Measurements from ENCODE around the gene NLGN1. TPM values are rescaled to one million over a fixed set of nuclear protein-coding genes. Genes with fewer than 3 reads are reported as not detected.

NLGN1 gene
- total RNA-seq, 1 experiment from 2014 or later, result 16.9 TPM

GRCh38 chr3:174083706-174084105 lies 686.2 kb downstream of the NLGN1 start:
- DNase-seq (ENCODE audit: low spot score), result no peak

- DNase-seq (ENCODE audit: low spot score), result no peak
Observed at GRCh38 chr3:174089592-174089991, 692.0 kb downstream of the NLGN1 start.

DNA sequence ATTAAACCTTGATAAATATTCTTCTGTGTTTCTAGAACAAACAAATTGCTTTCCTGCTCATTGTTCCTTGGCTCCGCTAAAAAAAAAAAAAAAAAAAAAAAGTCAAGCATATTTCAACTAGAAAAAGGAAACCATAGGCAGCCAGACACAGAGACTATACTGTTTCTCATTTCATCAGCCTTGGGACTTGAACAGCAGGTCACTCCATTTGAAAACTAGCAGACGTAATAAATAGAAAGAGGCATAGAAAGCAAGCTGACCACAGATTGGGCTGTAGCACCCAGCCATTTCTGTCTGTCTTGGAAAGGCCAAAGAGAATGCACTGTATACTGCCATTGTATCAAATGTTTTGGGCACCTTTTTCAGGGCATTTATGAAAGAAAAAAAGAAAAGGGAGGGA lies 697.1 kb downstream of the NLGN1 start:
- no peak for DNase-seq (ENCODE audit: low spot score)

GRCh38 chr3:174097686-174098085 lies 700.1 kb downstream of the NLGN1 start:
- DNase-seq (ENCODE audit: low spot score), result no peak

GRCh38 chr3:174098746-174099145 lies 701.2 kb downstream of the NLGN1 start:
- no peak for DNase-seq (ENCODE audit: low spot score)

DNA sequence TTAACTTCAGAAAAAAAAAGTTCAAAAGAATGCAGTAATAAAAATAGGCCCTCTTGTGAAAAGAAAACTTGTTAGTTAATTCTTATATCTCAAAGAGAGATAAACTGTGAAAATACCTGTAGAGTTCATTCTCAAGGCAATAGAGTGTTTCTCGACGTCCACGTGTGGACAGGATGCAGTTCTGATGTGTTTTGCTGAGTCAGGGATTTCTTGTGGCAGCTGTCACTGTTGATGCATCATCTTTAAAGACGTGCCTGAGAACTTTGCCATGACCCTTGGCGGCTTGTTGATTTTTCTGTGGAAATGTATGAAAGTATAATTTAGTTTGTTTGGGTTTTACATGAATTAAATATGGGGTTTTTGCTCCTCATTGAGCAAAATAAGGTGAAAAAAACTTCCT lies 702.2 kb downstream of the NLGN1 start:
- no peak for DNase-seq (ENCODE audit: low spot score)

DNA sequence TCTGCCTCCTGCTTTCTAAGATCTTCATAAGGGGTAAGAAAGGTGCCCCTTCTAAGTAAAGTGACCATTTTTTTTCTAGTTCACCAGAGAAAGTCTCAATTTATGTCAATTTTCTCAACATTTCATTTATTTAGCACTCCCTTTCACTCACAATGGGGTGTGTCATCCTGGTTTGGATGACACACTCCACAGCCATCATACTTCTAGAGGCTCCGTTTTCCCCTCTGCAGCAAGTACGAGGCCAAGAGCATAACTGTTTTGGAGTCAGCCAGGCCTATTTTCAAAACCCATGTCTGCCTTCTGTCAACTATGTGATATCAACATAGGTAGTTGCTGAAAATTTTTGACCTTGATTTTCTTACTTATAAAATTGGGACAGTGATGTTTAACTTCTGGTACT lies 703.2 kb downstream of the NLGN1 start:
- peak; percentile 17 for DNase-seq (ENCODE audit: low spot score)

GRCh38 chr3:174101244-174101643 lies 703.7 kb downstream of the NLGN1 start:
- DNase-seq (ENCODE audit: low spot score), result peak; percentile 93

GRCh38 chr3:174102274-174102673 lies 704.7 kb downstream of the NLGN1 start:
- no peak for DNase-seq (ENCODE audit: low spot score)

DNA sequence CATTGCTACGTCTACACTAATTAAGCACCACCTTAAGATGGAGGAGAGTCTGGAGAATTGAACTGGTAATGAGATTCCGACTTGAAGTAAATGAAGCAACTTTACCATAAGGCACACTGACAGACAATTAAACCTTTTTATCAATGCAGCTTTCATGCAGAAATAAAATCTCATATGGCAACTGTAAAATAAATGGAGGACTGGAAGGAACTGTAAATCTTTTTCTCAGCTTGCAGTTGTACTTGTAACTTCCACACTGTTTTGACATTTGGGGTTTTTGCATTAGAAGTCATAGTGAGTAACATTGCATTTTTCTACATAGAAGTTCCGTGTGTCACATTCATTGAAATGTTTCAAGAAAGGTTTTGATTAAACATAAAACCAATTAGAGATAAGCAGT lies 705.3 kb downstream of the NLGN1 start:
- no peak for DNase-seq (ENCODE audit: low spot score)

- DNase-seq (ENCODE audit: low spot score), result no peak
Observed at GRCh38 chr3:174110761-174111160, 713.2 kb downstream of the NLGN1 start.

DNA sequence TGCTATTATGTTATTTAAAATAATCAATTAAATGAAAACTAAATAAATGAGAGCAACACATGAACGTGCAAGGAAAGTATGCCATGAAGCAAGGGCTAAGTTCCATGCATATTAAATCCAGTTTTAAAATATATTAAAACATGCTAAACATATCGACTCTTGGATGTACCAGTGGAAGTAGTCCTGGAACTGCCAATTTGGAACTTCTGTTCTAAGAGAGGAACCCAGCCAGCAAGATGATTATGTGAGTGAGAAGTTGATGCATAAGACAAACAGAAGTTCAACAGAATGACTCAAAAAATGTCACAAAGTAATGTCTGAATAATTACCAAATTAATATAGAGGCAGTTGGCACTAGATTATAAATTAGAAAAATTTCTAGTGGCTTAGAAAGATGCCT lies 714.2 kb downstream of the NLGN1 start:
- DNase-seq (ENCODE audit: low spot score), result no peak

GRCh38 chr3:174116421-174116820 lies 718.9 kb downstream of the NLGN1 start:
- no peak for DNase-seq (ENCODE audit: low spot score)

DNA sequence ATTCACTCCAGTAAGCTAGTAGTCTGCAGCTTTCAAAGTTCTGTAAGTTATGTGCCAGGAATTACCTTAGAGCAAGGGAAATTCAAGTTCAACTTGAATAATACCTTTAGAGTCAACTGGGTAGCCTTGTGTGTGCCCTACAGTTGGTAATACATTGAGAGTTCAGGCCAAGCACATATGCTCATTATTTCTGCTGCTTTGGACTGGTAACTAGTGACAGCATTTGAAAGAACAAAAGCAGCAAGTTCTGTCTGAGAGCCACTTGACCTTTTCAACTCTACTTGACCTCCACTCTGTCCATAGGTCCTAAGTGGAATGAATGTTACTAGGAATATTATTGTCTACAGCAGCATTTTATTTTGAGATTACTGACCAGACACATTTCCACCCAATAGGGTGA lies 723.5 kb downstream of the NLGN1 start:
- no peak for DNase-seq (ENCODE audit: low spot score)

- no peak for DNase-seq (ENCODE audit: low spot score)
Observed at GRCh38 chr3:174122411-174122810, 724.9 kb downstream of the NLGN1 start.

DNA sequence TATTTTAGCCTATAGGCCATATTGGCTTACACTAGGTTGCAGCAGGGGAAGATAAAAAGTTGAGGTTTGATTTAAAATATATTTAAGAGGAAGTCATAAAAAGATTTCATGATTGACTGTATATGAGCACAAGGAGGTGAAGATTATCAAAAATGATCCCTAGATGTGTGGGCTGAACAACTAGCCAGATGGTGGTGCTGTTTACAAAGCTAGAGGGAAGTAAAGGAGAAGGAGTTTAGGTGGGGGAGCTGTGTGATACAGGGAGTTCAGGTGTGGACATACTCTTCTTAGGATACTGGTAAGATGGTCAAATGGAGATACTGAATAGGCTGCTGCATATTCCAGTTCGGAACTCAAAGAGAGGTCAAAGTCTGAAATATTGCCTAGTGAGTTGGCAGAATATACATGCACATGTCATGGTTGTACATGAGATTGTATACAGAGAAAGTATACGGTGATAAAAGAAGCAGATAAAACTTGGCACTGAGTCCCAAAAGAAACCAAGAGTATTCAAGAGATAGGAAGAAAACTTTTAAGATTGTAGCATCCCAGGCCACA lies 727.8 kb downstream of the NLGN1 start:
- DNase-seq (ENCODE audit: low spot score), result peak; percentile 72

DNA sequence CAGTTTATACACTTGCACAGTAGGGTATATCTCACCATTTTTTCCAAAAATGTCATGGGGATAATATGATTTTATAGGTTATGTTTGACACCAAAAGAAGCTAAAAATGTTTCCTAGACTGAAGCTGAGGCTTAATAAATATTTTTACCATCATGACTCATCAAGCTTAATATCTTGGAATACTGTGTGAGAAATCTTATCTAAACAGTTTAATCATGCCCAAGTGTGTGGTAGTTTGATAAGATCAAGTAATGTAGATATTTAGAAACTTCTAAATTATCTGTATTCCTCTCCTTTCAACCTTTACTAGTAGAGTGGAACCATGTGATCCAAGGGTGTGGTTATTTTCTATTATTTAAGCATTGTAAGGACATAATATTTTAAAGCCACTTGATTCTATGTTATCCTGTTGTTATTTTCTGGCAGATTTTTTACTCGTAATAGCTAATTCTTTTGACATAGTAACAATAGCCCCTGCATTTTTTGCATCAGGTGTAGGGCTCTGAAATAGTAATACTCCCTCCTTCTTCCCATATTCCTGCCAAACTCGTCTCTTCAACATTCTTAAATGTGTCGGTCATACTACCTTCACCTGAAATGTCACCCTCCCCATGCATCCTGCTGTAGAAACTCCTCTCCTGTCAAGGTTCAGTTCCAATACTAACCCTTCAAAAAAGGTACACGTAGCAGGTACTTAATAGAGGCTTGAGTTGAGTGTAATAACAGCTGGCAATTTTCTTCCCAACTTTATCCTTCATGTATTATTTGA lies 729.6 kb downstream of the NLGN1 start:
- DNase-seq (ENCODE audit: low spot score), result no peak

- no peak for DNase-seq (ENCODE audit: low spot score)
Observed at GRCh38 chr3:174132006-174132405, 734.5 kb downstream of the NLGN1 start.

GRCh38 chr3:174132421-174133042 lies 735.0 kb downstream of the NLGN1 start:
- DNase-seq (ENCODE audit: low spot score), result no peak

DNA sequence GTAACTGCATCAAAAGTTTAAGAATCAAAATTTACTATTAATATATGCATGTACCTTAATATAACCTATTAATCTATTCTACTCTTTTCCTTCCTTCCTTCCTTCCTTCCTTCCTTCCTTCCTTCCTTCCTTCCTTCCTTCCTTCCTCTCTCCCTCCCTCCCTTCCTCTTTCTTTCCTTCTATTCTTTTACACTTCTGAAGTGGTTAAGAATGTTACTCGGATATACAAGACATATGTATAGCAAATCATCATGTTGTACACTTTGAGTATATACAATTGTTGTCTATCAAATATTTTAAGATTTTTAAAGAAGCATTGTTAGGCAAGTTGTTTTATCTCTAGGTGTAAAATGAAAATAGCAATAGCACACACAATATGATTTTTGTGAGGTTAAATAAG lies 748.5 kb downstream of the NLGN1 start:
- no peak for DNase-seq (ENCODE audit: low spot score)

DNA sequence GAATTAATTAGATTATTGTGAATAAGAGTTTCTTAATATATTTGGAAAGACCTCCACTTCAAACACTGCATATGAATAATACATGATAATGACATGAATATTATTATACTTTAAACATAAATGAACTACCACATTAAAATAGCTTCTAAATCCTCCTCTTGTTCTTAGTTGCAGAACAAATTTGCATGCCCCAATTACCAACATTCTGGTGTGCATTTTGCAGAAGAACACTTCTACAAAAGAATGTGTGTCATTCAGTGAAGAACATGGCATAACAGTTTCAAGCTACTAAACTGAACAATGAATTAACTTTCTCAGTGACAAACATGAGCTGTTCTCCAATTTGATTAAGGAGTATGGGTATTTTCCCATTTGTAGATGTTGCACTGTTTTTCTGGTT lies 750.3 kb downstream of the NLGN1 start:
- DNase-seq (ENCODE audit: low spot score), result no peak

DNA sequence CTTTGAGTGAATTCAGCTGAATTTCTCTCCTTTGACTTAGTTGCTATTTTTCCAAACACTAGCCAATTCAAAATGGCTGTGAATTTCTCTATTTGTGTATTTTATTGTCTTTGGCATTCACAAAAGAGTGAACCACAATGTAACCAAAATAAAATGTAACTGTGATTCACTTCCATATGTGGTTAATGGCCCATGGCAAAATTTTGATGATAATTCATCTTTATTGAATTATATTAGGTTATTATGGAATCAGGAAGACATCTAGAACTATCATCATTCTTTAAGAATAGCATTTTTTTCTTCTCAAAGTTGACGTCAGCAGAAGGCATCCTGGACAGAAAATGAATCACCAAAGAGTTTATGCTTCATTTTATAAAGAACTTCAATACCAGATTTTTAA lies 756.3 kb downstream of the NLGN1 start:
- no peak for DNase-seq (ENCODE audit: low spot score)

DNA sequence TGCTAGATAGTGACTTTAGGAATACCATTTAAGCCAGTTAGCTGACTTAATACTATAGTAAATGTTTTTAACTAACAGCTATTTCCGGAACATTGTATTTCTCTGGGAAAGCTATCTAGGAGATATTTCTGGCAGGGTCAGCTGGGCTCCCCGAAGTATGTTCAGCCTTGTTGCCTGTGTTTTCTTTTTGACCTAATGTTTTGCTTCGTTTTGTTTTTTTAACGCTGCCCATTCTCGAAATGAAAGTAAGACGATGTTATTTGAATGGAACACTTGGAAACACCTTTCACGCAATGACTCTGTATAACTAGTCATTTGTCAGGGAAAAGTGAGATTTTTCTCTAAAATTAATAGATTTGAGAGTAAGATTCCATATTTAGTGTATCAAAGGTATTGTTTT lies 758.7 kb downstream of the NLGN1 start:
- DNase-seq (ENCODE audit: low spot score), result no peak
